K562 (cell line): ENCODE results near the gene MRTFB. TPM values are rescaled to one million over a fixed set of nuclear protein-coding genes. Genes with fewer than 3 reads are reported as not detected.

Experiments
- ATAC-seq: fragments of 200-7000 bp; cut with Tn5 transposase; 3 replicates; pipeline ENCODE4 v1.9.1; 2020; ENCODE audit warnings: moderate library complexity
- BruUV-seq: library from RNA; stranded (reverse); fragments of 400-500 nt; replicated peaks from 2 replicates; lab custom pipeline; 2021; lab: Mats Ljungman, UMichigan
- CTCF ChIA-PET: fragments of 300-600 bp; formaldehyde crosslinking; extraction: SDS; loops from one replicate; lab custom pipeline; 2021; ENCODE audit warnings: low intra/inter-chr PET ratio; lab: Yijun Ruan, JAX
- POLR2A ChIA-PET: fragments of 300-600, 350-650 bp; sonication (Branson Sonifier 250); formaldehyde crosslinking; extraction: SDS; loops from one replicate; lab custom pipeline; 2021; ENCODE audit warnings: antibody characterized with exemption, inconsistent platforms; lab: Yijun Ruan, JAX
- DNase-seq, 4 experiments: peaks; one replicate each; pipeline versions ENCODE4 v3.0.0 to v3.0.0-alpha.2; 2011 to 2018; ENCODE audit warnings: low spot score in 3 of 4, mixed read lengths in 3 of 4; ENCODE audit errors: extremely low read depth in 1 of 4
- FAIRE-seq: peaks from 2 replicates; lab custom pipeline; 2011; peaks lifted over from hg19 to GRCh38; lab: Jason Lieb, UNC
- H2AFZ ChIP-seq: 2 replicates; pipeline ENCODE4 v1.6.0; 2011; ENCODE audit warnings: low read depth, low read length, control low read depth, inconsistent platforms
- H3K27ac ChIP-seq: fragments of 200-600 bp; 3 replicates; pipeline ENCODE4 v1.8.0; 2011; ENCODE audit warnings: low read depth, mild to moderate bottlenecking, control low read depth, inconsistent platforms, low read length, moderate library complexity, mixed read lengths; ENCODE audit errors: extremely low read depth
- H3K27me3 ChIP-seq, 2 experiments: fragments of 300-600 bp in 1 of 2; 2 replicates in 1 of 2; 3 replicates in 1 of 2; pipeline versions ENCODE4 v1.6.0 to v1.8.0; 2011; ENCODE audit warnings: inconsistent platforms in 2 of 2, low read length in 2 of 2, mild to moderate bottlenecking in 1 of 2, mixed read lengths in 1 of 2, moderate library complexity in 1 of 2; ENCODE audit not compliant: control insufficient read depth in 2 of 2, insufficient read depth in 2 of 2
- H3K36me3 ChIP-seq: fragments of 300-600 bp; 3 replicates; pipeline ENCODE4 v1.8.0; 2011; ENCODE audit warnings: mild to moderate bottlenecking, low read length, inconsistent platforms; ENCODE audit not compliant: control insufficient read depth, insufficient read depth
- H3K4me1 ChIP-seq, 2 experiments: fragments of 200-600 bp in 1 of 2; replicated peaks in 1 of 2; 2 replicates in 1 of 2; 3 replicates in 1 of 2; pipeline versions ENCODE4 v1.5.1 to v1.8.0; 2011; ENCODE audit warnings: inconsistent platforms in 2 of 2, low read length in 2 of 2, mild to moderate bottlenecking in 1 of 2, mixed read lengths in 1 of 2, moderate library complexity in 1 of 2; ENCODE audit not compliant: control insufficient read depth in 2 of 2, insufficient read depth in 2 of 2
- H3K4me2 ChIP-seq: 2 replicates; pipeline ENCODE4 v1.6.1; 2011; ENCODE audit warnings: low read length, control low read depth, inconsistent platforms, mixed read lengths; ENCODE audit not compliant: insufficient read depth
- H3K4me3 ChIP-seq: fragments of 200-600 bp; sonication (generic), shearing (Covaris generic); 2 replicates; pipeline ENCODE4 v1.5.1; 2016; ENCODE audit warnings: control low read depth, inconsistent platforms
- H3K79me2 ChIP-seq: fragments of 200-600 bp; 3 replicates; pipeline ENCODE4 v1.8.0; 2011; ENCODE audit warnings: low read length, inconsistent platforms; ENCODE audit not compliant: control insufficient read depth, insufficient read depth
- H3K9ac ChIP-seq, 2 experiments: 2 replicates each; pipeline versions ENCODE4 v1.6.0 to v1.6.1; 2011; ENCODE audit warnings: low read depth in 2 of 2, low read length in 2 of 2, control low read depth in 1 of 2, inconsistent platforms in 1 of 2, mild to moderate bottlenecking in 1 of 2, mixed read lengths in 1 of 2; ENCODE audit not compliant: insufficient read depth in 1 of 2
- H3K9me1 ChIP-seq: one replicate; pipeline ENCODE4 v1.6.0; 2011; ENCODE audit warnings: inconsistent platforms, mild to moderate bottlenecking, low read length, moderate library complexity; ENCODE audit not compliant: control insufficient read depth, insufficient read depth
- H3K9me3 ChIP-seq: replicated peaks from 2 replicates; pipeline ENCODE4 v1.5.1; 2011; ENCODE audit warnings: low read depth, low read length, inconsistent platforms; ENCODE audit not compliant: control insufficient read depth, insufficient read depth
- H4K20me1 ChIP-seq: replicated peaks from 2 replicates; pipeline ENCODE4 v1.6.1; 2011; ENCODE audit warnings: low read length, inconsistent platforms, mixed read lengths; ENCODE audit not compliant: control insufficient read depth, insufficient read depth
- CBX8 ChIP-seq: fragments of 200-600 bp; sonication (generic); IDR thresholded peaks from 2 replicates; pipeline ENCODE4 v1.6.1; 2012; ENCODE audit warnings: borderline replicate concordance, mixed run types, low read depth, mild to moderate bottlenecking, moderate library complexity, mixed read lengths, low read length, control low read depth, inconsistent platforms; ENCODE audit not compliant: poor library complexity, severe bottlenecking; ENCODE audit errors: extremely low read depth
- CEBPB ChIP-seq: fragments of 450-650 bp; IDR thresholded peaks from 2 replicates; pipeline ENCODE4 v1.6.1; 2016; ENCODE audit warnings: missing genetic modification characterization, missing compliant biosample characterization
- CHD4 ChIP-seq: fragments of 200-600 bp; sonication (generic); IDR thresholded peaks from 3 replicates; pipeline ENCODE4 v1.6.1; 2012; ENCODE audit warnings: low read depth, mild to moderate bottlenecking, mixed read lengths, low read length, inconsistent platforms; ENCODE audit not compliant: insufficient read depth, insufficient replicate concordance, poor library complexity, severe bottlenecking
- CSDE1 ChIP-seq, 2 experiments: fragments of 450-650 bp; IDR thresholded peaks; 2 replicates each; pipeline ENCODE4 v1.6.1; 2016; ENCODE audit warnings: mild to moderate bottlenecking in 1 of 2
- DDX20 ChIP-seq: fragments of 450-650 bp; IDR thresholded peaks from 2 replicates; pipeline ENCODE4 v1.6.1; 2016; ENCODE audit warnings: missing genetic modification characterization, low read depth, mild to moderate bottlenecking, missing compliant biosample characterization, moderate library complexity
- HNRNPLL ChIP-seq: fragments of 200-400 bp; formaldehyde crosslinking; IDR thresholded peaks from 2 replicates; pipeline ENCODE4 v1.6.1; 2017; ENCODE audit warnings: low read length, low read depth, mild to moderate bottlenecking; ENCODE audit not compliant: poor library complexity, severe bottlenecking
- NFIX ChIP-seq: fragments of 250-450 bp; sonication (Bioruptor Pico); IDR thresholded peaks from 2 replicates; pipeline ENCODE4 v1.4.0; 2020; ENCODE audit warnings: low read depth, mild to moderate bottlenecking, moderate library complexity
- RFX5 ChIP-seq: IDR thresholded peaks from 2 replicates; pipeline ENCODE4 v1.6.1; 2011; ENCODE audit warnings: low read depth, mild to moderate bottlenecking, improper control_type of control experiment, low read length
- SRSF3 ChIP-seq: fragments of 200-400 bp; formaldehyde crosslinking; IDR thresholded peaks from 2 replicates; pipeline ENCODE4 v1.6.1; 2016; ENCODE audit warnings: mild to moderate bottlenecking, low read length, moderate library complexity; ENCODE audit not compliant: insufficient read depth
- XRCC5 ChIP-seq: fragments of 200-400 bp; formaldehyde crosslinking; IDR thresholded peaks from 2 replicates; pipeline ENCODE4 v1.6.1; 2017; ENCODE audit warnings: low read depth, mild to moderate bottlenecking, low read length
- ZNF224 ChIP-seq: sonication (generic); formaldehyde crosslinking; IDR thresholded peaks from 2 replicates; pipeline ENCODE4 v1.8.0; 2022; ENCODE audit warnings: mild to moderate bottlenecking, missing genetic modification reagents
- ZNF644 ChIP-seq: fragments of 200-800 bp; sonication (Bioruptor generic); IDR thresholded peaks from 2 replicates; pipeline ENCODE4 v1.6.1; 2016; ENCODE audit warnings: low read depth, missing genetic modification characterization, missing compliant biosample characterization
- WGBS: fragments of 100-300 bp; shearing (Covaris generic); methylation state at CpG from one replicate; pipeline ENCODE4 v1.1.6; 2016; ENCODE audit warnings: low coverage, mixed read lengths; ENCODE audit not compliant: insufficient coverage; ENCODE audit errors: missing lambda C conversion rate; 5-methylcytosine and 5-hydroxymethylcytosine counted together
- in situ Hi-C: fragments of 300-500 bp; cut with MboI; formaldehyde crosslinking; loops from 4 replicates; pipeline ENCODE4 v1.15.0; 2018; ENCODE audit warnings: inconsistent platforms, mixed read lengths
- intact Hi-C: fragments of 100-400 bp; cut with micrococcal nuclease; formaldehyde crosslinking; loops from 2 replicates; pipeline ENCODE4 v1.14.2; 2022
- polyA plus RNA-seq, 8 experiments: library from polyadenylated mRNA; depleted of rRNA in 4 of 8; stranded (reverse) in 5 of 8; unstranded in 3 of 8; fragments of >200 nt; fragmentation: Nextera tagmentation in 2 of 8; fragmentation: Illumina TruSeq in 1 of 8; extraction: Ambion mirVana in 2 of 8; extraction: Trizol in 1 of 8; gene quantifications; 2 replicates each; pipeline versions ENCODE4 v1.2.1 to v1.2.3, GENCODE V29; 2011 to 2014; ENCODE audit warnings: inconsistent platforms in 1 of 8, missing spikeins in 1 of 8
- total RNA-seq, 7 experiments: library from RNA; depleted of rRNA in 6 of 7; stranded (reverse); fragments of >200 nt in 6 of 7; fragmentation: Illumina TruSeq in 2 of 7; extraction: Trizol in 2 of 7; gene quantifications; 2 replicates each; pipeline versions ENCODE4 v1.2.1 to v1.2.3, GENCODE V29; 2011 to 2021; ENCODE audit warnings: low replicate concordance in 1 of 7
- TF ChIP-seq, protein P1 (sequence below): fragments of 200-800 bp; sonication (Bioruptor generic); IDR thresholded peaks from 2 replicates; pipeline ENCODE4 v1.6.1; 2017; ENCODE audit warnings: missing genetic modification characterization, missing compliant biosample characterization
- TF ChIP-seq, protein P2 (sequence below), 3 experiments: IDR thresholded peaks in 2 of 3; conservative IDR thresholded peaks in 1 of 3; 2 replicates each; pipeline ENCODE4 v1.5.1; 2011 to 2012; ENCODE audit warnings: low read length in 3 of 3, mild to moderate bottlenecking in 3 of 3, control low read depth in 2 of 3, improper control_type of control experiment in 1 of 3, inconsistent platforms in 1 of 3, low read depth in 1 of 3, mixed read lengths in 1 of 3, moderate library complexity in 1 of 3; ENCODE audit not compliant: insufficient read depth in 2 of 3
- TF ChIP-seq, protein P3 (sequence below): IDR thresholded peaks from 2 replicates; pipeline ENCODE4 v1.6.1; 2012; ENCODE audit warnings: low read depth, low read length, improper control_type of control experiment, borderline replicate concordance

The MRTFB gene
- total and polyA plus RNA-seq, 9 of the 15 experiments (the other 6 are each of a cell fraction or from before 2014, with no cell fraction given), result 2.2 to 12.7 (median 7.0) TPM

DNA sequence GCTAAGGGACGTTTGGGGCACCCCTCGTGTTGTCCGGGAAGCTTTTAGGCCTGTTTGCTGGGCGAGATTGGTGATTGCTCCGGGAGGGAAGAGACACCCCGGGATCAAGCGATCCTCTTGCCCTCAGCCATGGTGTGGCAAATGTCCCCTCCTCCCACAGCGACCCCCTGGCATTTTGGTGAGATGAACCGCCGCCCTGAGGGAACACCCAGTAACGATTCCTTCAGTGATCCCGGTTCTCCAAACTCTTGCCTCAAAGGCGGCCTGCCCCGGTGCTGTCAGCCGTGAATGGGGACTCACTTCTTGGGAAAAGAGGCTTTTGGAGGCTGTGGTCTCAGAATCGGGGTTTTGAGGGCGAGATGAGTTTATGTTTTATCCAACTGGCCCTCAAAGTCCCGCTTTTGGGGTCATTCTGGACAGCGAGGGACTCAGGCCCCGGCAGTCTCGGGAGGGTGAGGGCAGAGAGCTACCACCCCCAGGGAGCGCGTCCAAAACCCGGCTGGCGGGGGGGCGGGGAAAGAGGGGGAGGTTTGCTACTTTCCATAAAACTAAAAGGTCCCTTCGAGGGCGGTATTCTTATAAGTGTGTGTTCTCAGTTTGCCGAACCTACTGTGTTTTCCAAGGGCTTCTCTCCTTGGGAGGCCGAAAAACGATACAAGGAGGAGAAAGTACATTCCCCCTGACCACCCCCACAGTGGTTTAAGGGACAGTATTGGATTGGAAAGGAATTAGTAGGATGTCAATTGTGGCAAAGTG, 232.7 kb downstream of the MRTFB start:
- Histone ChIP-seq H3K27ac (peak overlapping the region; percentile 70), H3K9me1 (no peaks in the 10 kb centered on the region), H2AFZ (peak overlapping the region; percentile 77), H3K4me3 (peak overlapping the region; percentile 91), H3K79me2 (peaks cover 66% of the 10 kb centered on the region), H3K27me3 (no peaks in the 10 kb centered on the region), H3K4me1 (peaks cover 35 to 53% of the 10 kb centered on the region in 2 experiments), H3K4me2 (peak overlapping the region; percentile 86), H3K9ac (peak overlapping the region; percentile 66 to 93), H3K9me3 (no peaks in the 10 kb centered on the region), H4K20me1 (no peaks in the 10 kb centered on the region), H3K36me3 (no peaks in the 10 kb centered on the region; the same call in 2 of the 3 replicates)
- no peak for FAIRE-seq
- ChIA-PET CTCF (interaction anchor here (0.9 kb wide), 1 partner anchor 225 kb away, joined by 3 read pairs; no protein-coding TSS in a partner anchor), POLR2A (interaction anchor here (0.6 to 1.4 kb wide), 4 partner anchors 9 to 282 kb away, joined by 3 read pairs; no protein-coding TSS in a partner anchor)
- intact Hi-C loops (no loop called here), in situ Hi-C loops (no loop called here)
- BruUV-seq, result no TSS peak
- 4% methylated on average over 31 of the region's 31 CpGs for WGBS
- DNase-seq, result peak; percentile 34 to 64 (median 46)
- ATAC-seq, result peak; percentile 9; the same call in 1 of the 3 replicates
- TF ChIP-seq NFIX (CRISPR knock-in tag), result no peak
- no peak for TF ChIP-seq DDX20 (tag)
- TF ChIP-seq HNRNPLL, result no peak
- TF ChIP-seq ZNF224, result no peak
- no peak for TF ChIP-seq CHD4
- TF ChIP-seq ZNF644, result no peak
- TF ChIP-seq, protein P1, sequence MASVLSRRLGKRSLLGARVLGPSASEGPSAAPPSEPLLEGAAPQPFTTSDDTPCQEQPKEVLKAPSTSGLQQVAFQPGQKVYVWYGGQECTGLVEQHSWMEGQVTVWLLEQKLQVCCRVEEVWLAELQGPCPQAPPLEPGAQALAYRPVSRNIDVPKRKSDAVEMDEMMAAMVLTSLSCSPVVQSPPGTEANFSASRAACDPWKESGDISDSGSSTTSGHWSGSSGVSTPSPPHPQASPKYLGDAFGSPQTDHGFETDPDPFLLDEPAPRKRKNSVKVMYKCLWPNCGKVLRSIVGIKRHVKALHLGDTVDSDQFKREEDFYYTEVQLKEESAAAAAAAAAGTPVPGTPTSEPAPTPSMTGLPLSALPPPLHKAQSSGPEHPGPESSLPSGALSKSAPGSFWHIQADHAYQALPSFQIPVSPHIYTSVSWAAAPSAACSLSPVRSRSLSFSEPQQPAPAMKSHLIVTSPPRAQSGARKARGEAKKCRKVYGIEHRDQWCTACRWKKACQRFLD (CRISPR knock-in tag), result no peak
- TF ChIP-seq SRSF3, result no peak
- TF ChIP-seq, protein P2, sequence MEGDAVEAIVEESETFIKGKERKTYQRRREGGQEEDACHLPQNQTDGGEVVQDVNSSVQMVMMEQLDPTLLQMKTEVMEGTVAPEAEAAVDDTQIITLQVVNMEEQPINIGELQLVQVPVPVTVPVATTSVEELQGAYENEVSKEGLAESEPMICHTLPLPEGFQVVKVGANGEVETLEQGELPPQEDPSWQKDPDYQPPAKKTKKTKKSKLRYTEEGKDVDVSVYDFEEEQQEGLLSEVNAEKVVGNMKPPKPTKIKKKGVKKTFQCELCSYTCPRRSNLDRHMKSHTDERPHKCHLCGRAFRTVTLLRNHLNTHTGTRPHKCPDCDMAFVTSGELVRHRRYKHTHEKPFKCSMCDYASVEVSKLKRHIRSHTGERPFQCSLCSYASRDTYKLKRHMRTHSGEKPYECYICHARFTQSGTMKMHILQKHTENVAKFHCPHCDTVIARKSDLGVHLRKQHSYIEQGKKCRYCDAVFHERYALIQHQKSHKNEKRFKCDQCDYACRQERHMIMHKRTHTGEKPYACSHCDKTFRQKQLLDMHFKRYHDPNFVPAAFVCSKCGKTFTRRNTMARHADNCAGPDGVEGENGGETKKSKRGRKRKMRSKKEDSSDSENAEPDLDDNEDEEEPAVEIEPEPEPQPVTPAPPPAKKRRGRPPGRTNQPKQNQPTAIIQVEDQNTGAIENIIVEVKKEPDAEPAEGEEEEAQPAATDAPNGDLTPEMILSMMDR (IDR thresholded peaks at IDR 0.05 in 2 of 3, conservative IDR thresholded peaks at IDR 0.05 in 1 of 3; ENCODE audit: insufficient read depth in 2 of 3, low read depth in 1 of 3, low read length in 3 of 3), result 0 out of 6 replicates have a peak, but pooled peaks of 1 of the 3 experiments have one; percentile 6
- TF ChIP-seq CSDE1 (IDR thresholded peaks at IDR 0.05), result no peak
- TF ChIP-seq XRCC5, result no peak
- TF ChIP-seq, protein P3, sequence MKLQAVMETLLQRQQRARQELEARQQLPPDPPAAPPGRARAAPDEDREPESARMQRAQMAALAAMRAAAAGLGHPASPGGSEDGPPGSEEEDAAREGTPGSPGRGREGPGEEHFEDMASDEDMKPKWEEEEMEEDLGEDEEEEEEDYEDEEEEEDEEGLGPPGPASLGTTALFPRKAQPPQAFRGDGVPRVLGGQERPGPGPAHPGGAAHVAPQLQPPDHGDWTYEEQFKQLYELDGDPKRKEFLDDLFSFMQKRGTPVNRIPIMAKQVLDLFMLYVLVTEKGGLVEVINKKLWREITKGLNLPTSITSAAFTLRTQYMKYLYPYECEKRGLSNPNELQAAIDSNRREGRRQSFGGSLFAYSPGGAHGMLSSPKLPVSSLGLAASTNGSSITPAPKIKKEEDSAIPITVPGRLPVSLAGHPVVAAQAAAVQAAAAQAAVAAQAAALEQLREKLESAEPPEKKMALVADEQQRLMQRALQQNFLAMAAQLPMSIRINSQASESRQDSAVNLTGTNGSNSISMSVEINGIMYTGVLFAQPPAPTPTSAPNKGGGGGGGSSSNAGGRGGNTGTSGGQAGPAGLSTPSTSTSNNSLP, result no peak
- TF ChIP-seq RFX5, result no peak
- TF ChIP-seq CBX8, result no peak
- TF ChIP-seq CEBPB (tag), result no peak
